Neural progenitor cell (in vitro differentiated cells): Measurements from ENCODE around the gene KLHL25.

Source experiments
- CTCF ChIP-seq: fragments of 200-600 bp; sonication (generic); IDR thresholded peaks from 2 replicates; pipeline ENCODE4 v1.5.1; 2017; ENCODE audit warnings: antibody characterized with exemption, mild to moderate bottlenecking
- EZH2 ChIP-seq: fragments of 200-600 bp; sonication (generic); IDR thresholded peaks from 2 replicates; pipeline ENCODE4 v1.6.1; 2017; ENCODE audit warnings: antibody characterized with exemption, mild to moderate bottlenecking, moderate library complexity

GRCh38 chr15:85753791-85754452 is 40.8 kb downstream of the KLHL25 start:
- TF ChIP-seq CTCF (no peak), EZH2 (no peak)
